HCT116 (cell line): Measurements from ENCODE around the gene USP10. TPM values are rescaled to one million over a fixed set of nuclear protein-coding genes. Genes with fewer than 3 reads are reported as not detected.

Experiments used
- ATAC-seq: fragments of 200-7000 bp; cut with Tn5 transposase; 2 replicates; pipeline ENCODE4 v1.9.1; 2020; ENCODE audit warnings: mild to moderate bottlenecking, moderate library complexity
- BruUV-seq: library from RNA; stranded (reverse); fragments of 400-500 nt; replicated peaks from 2 replicates; lab custom pipeline; 2021; lab: Mats Ljungman, UMichigan
- CTCF ChIA-PET: fragments of 300-600 bp; sonication (Branson Sonifier 250); formaldehyde crosslinking; loops from one replicate; lab custom pipeline; 2021; ENCODE audit warnings: antibody characterized with exemption; lab: Charles Lee
- POLR2A ChIA-PET: fragments of 300-600, 350-600 bp; sonication (Branson Sonifier 250); formaldehyde crosslinking; loops from one replicate; lab custom pipeline; 2021; ENCODE audit warnings: antibody characterized with exemption; lab: Charles Lee
- RAD21 ChIA-PET, 2 experiments: fragments of 300-600 bp; sonication (Branson Sonifier 250); formaldehyde crosslinking; loops; one replicate each; lab custom pipeline; 2023; ENCODE audit warnings: low total read pairs in 2 of 2; ENCODE audit not compliant: uncharacterized antibody in 2 of 2, unreplicated experiment in 2 of 2, low non-redundant PET in 1 of 2; lab: Charles Lee
- DNase-seq: peaks from one replicate; pipeline ENCODE4 v3.0.0-alpha.2; 2010; ENCODE audit warnings: low read depth, low spot score
- H2AFZ ChIP-seq: fragments of 200-600 bp; shearing (Covaris generic), sonication (generic); 2 replicates; pipeline ENCODE4 v1.6.1; 2017; ENCODE audit warnings: low read depth, mixed run types, mixed read lengths, antibody characterized with exemption, low read length; ENCODE audit not compliant: poor library complexity, severe bottlenecking
- H3K27ac ChIP-seq: 2 replicates; pipeline ENCODE4 v1.5.1; 2012; ENCODE audit warnings: low read depth, low read length
- H3K27me3 ChIP-seq: fragments of 200-600 bp; sonication (generic); 2 replicates; pipeline ENCODE4 v1.6.1; 2016; ENCODE audit warnings: mixed run types, low read length, mixed read lengths; ENCODE audit not compliant: insufficient read depth
- H3K36me3 ChIP-seq, 2 experiments: fragments of 200-500 bp in 1 of 2; fragments of 200-600 bp in 1 of 2; sonication (Bioruptor generic) in 1 of 2; sonication (generic) in 1 of 2; 2 replicates each; pipeline versions ENCODE4 v1.5.1 to v1.6.1; 2014 to 2016; ENCODE audit warnings: low read length in 2 of 2, inconsistent platforms in 1 of 2, mixed read lengths in 1 of 2, mixed run types in 1 of 2; ENCODE audit not compliant: insufficient read depth in 2 of 2, control insufficient read depth in 1 of 2
- H3K4me1 ChIP-seq, 2 experiments: fragments of 200-600 bp in 1 of 2; sonication (generic) in 1 of 2; 2 replicates each; pipeline versions ENCODE4 v1.5.1 to v1.6.1; 2012 to 2017; ENCODE audit warnings: low read length in 2 of 2, inconsistent platforms in 1 of 2, mild to moderate bottlenecking in 1 of 2, mixed read lengths in 1 of 2, mixed run types in 1 of 2, moderate library complexity in 1 of 2; ENCODE audit not compliant: insufficient read depth in 2 of 2, control insufficient read depth in 1 of 2
- H3K4me2 ChIP-seq: fragments of 200-600 bp; sonication (generic); 2 replicates; pipeline ENCODE4 v1.6.1; 2017; ENCODE audit warnings: mixed run types, low read length, mixed read lengths
- H3K4me3 ChIP-seq, 2 experiments: fragments of 200-600 bp in 1 of 2; sonication (generic) in 1 of 2; replicated peaks in 1 of 2; 2 replicates each; pipeline ENCODE4 v1.5.1; 2011 to 2016; ENCODE audit warnings: low read length in 2 of 2, control low read depth in 1 of 2, low read depth in 1 of 2, mild to moderate bottlenecking in 1 of 2, mixed read lengths in 1 of 2, mixed run types in 1 of 2
- H3K79me2 ChIP-seq: fragments of 200-600 bp; sonication (generic); 2 replicates; pipeline ENCODE4 v1.6.1; 2017; ENCODE audit warnings: mild to moderate bottlenecking, mixed run types, low read length, moderate library complexity, mixed read lengths; ENCODE audit not compliant: insufficient read depth
- H3K9ac ChIP-seq: fragments of 200-600 bp; sonication (generic); 2 replicates; pipeline ENCODE4 v1.6.1; 2016; ENCODE audit warnings: low read length, mixed read lengths
- H3K9me2 ChIP-seq: fragments of 200-600 bp; sonication (generic), shearing (Covaris generic); 2 replicates; pipeline ENCODE4 v1.6.1; 2017; ENCODE audit warnings: mixed run types, mild to moderate bottlenecking, moderate library complexity; ENCODE audit not compliant: insufficient read depth
- H3K9me3 ChIP-seq, 2 experiments: fragments of 200-500 bp in 1 of 2; fragments of 200-600 bp in 1 of 2; sonication (Bioruptor generic) in 1 of 2; sonication (generic) in 1 of 2; 2 replicates each; pipeline ENCODE4 v1.6.1; 2014 to 2017; ENCODE audit warnings: low read length in 2 of 2, mixed read lengths in 2 of 2, inconsistent platforms in 1 of 2, low read depth in 1 of 2, mild to moderate bottlenecking in 1 of 2, mixed run types in 1 of 2, moderate library complexity in 1 of 2; ENCODE audit not compliant: control insufficient read depth in 1 of 2, insufficient read depth in 1 of 2
- H4K20me1 ChIP-seq: fragments of 200-600 bp; sonication (generic), shearing (Covaris generic); 2 replicates; pipeline ENCODE4 v1.6.1; 2017; ENCODE audit warnings: mixed run types, mild to moderate bottlenecking, moderate library complexity; ENCODE audit not compliant: insufficient read depth
- ATF3 ChIP-seq: IDR thresholded peaks from 2 replicates; pipeline ENCODE4 v1.6.1; 2012
- CEBPB ChIP-seq: IDR thresholded peaks from 2 replicates; pipeline ENCODE4 v1.6.1; 2012; ENCODE audit warnings: low read depth
- CTCF ChIP-seq, 3 experiments: fragments of 200-600 bp in 1 of 3; sonication (generic) in 1 of 3; IDR thresholded peaks in 2 of 3; conservative IDR thresholded peaks in 1 of 3; 2 replicates each; pipeline ENCODE4 v1.5.1; 2012 to 2017; ENCODE audit warnings: low read depth in 2 of 3, low read length in 2 of 3, antibody characterized with exemption in 1 of 3, borderline replicate concordance in 1 of 3, control low read depth in 1 of 3, mild to moderate bottlenecking in 1 of 3, mixed read lengths in 1 of 3, mixed run types in 1 of 3, moderate library complexity in 1 of 3; ENCODE audit not compliant: insufficient read depth in 1 of 3
- EGR1 ChIP-seq: IDR thresholded peaks from 2 replicates; pipeline ENCODE4 v1.6.1; 2012; ENCODE audit warnings: low read depth
- EZH2phosphoT487 ChIP-seq: fragments of 200-600 bp; IDR thresholded peaks from 2 replicates; pipeline ENCODE4 v1.6.1; 2018; ENCODE audit warnings: antibody characterized with exemption, borderline replicate concordance
- JUND ChIP-seq: IDR thresholded peaks from 2 replicates; pipeline ENCODE4 v1.6.1; 2012
- MAX ChIP-seq: IDR thresholded peaks from 2 replicates; pipeline ENCODE4 v1.6.1; 2012
- POLR2A ChIP-seq: IDR thresholded peaks from 2 replicates; pipeline ENCODE4 v1.7.0; 2011; ENCODE audit warnings: borderline replicate concordance; ENCODE audit not compliant: insufficient read depth, insufficient read length; ENCODE audit errors: extremely low read depth
- POLR2AphosphoS5 ChIP-seq: IDR thresholded peaks from 2 replicates; pipeline ENCODE4 v1.6.1; 2011; ENCODE audit warnings: mild to moderate bottlenecking, low read depth, low read length, moderate library complexity
- RAD21 ChIP-seq: IDR thresholded peaks from 2 replicates; pipeline ENCODE4 v1.6.1; 2012; ENCODE audit warnings: low read depth, mild to moderate bottlenecking
- REST ChIP-seq: IDR thresholded peaks from 2 replicates; pipeline ENCODE4 v1.6.1; 2012; ENCODE audit warnings: low read depth
- SIN3A ChIP-seq: IDR thresholded peaks from 2 replicates; pipeline ENCODE4 v1.6.1; 2012; ENCODE audit warnings: low read depth
- SP1 ChIP-seq: IDR thresholded peaks from 2 replicates; pipeline ENCODE4 v1.6.1; 2012; ENCODE audit warnings: low read depth
- TCF7L2 ChIP-seq: IDR thresholded peaks from 2 replicates; pipeline ENCODE4 v1.7.0; 2011; ENCODE audit warnings: borderline replicate concordance, inconsistent platforms; ENCODE audit not compliant: insufficient read depth, insufficient read length; ENCODE audit errors: extremely low read depth
- ZBTB33 ChIP-seq: IDR thresholded peaks from 2 replicates; pipeline ENCODE4 v1.6.1; 2011; ENCODE audit warnings: mild to moderate bottlenecking, low read length, moderate library complexity; ENCODE audit not compliant: insufficient replicate concordance; ENCODE audit errors: extremely low read depth
- ZFX ChIP-seq: fragments of 450-650 bp; IDR thresholded peaks from 2 replicates; pipeline ENCODE4 v1.6.1; 2017
- ZNF274 ChIP-seq: fragments of 200-500 bp; sonication (Bioruptor generic); IDR thresholded peaks from 2 replicates; pipeline ENCODE4 v1.6.1; 2014; ENCODE audit warnings: mild to moderate bottlenecking, low read depth, low read length, inconsistent platforms
- intact Hi-C: fragments of 100-400 bp; cut with micrococcal nuclease; formaldehyde crosslinking; loops from 2 replicates; pipeline ENCODE4 v1.10.0; 2022
- total RNA-seq: library from RNA; stranded (reverse); gene quantifications from one replicate; pipeline ENCODE4 v1.2.1, GENCODE V29; 2021; ENCODE audit not compliant: unreplicated experiment

USP10 gene
- total RNA-seq, 1 experiment from 2014 or later, result 175 TPM

GRCh38 chr16:84763629-84764028, 63.8 kb downstream of the USP10 start:
- no peak overlapping the region for H3K27ac ChIP-seq
- H2AFZ ChIP-seq, result no peak overlapping the region
- TF ChIP-seq ATF3 (no peak), SIN3A (no peak), CTCF (IDR thresholded peaks at IDR 0.05 in 2 of 3, conservative IDR thresholded peaks at IDR 0.05 in 1 of 3; ENCODE audit: borderline replicate concordance in 1 of 3, insufficient read depth in 1 of 3, low read depth in 2 of 3, low read length in 2 of 3) (no peak), TCF7L2 (no peak), EZH2phosphoT487 (no peak), POLR2AphosphoS5 (no peak), POLR2A (no peak), CEBPB (no peak), ZFX (no peak), JUND (no peak), MAX (no peak), REST (no peak), ZBTB33 (no peak), EGR1 (no peak), SP1 (no peak), ZNF274 (no peak), RAD21 (no peak)
- no peak overlapping the region for H3K9ac ChIP-seq
- H3K79me2 ChIP-seq, result peaks cover 84% of the 10 kb centered on the region
- intact Hi-C loops, result no loop called here
- ChIA-PET RAD21 (no interaction called here), POLR2A (no interaction called here), CTCF (no interaction called here)
- ATAC-seq (no peak; the same call in 1 of the 2 replicates), DNase-seq (no peak)
- H3K4me2 ChIP-seq, result no peak overlapping the region
- no TSS peak for BruUV-seq
- H3K36me3 ChIP-seq, result peaks cover 60 to 69% of the 10 kb centered on the region in 2 experiments
- H3K4me1 ChIP-seq, result no peaks in the 10 kb centered on the region
- no peaks in the 10 kb centered on the region for H3K27me3 ChIP-seq
- no peaks in the 10 kb centered on the region for H3K9me2 ChIP-seq
- no peak overlapping the region for H3K4me3 ChIP-seq
- H3K9me3 ChIP-seq, result no peaks in the 10 kb centered on the region
- H4K20me1 ChIP-seq, result peaks cover 21% of the 10 kb centered on the region; the same call in 1 of the 2 replicates
